ENCODE results near the gene CCDC186.

CCDC186 gene

GRCh38 chr10:114173921-114174694 lies at the start of gene CCDC186:
Gene CCDC186 (minus strand): TSS chr10:114174203. CDS start chr10:114163268, 10,935 bp downstream.
- DNase-seq, result peak; percentile 94

GRCh38 chr10:114223066-114223465 lies 49.1 kb upstream of the CCDC186 start:
- DNase-seq, result no peak

DNA sequence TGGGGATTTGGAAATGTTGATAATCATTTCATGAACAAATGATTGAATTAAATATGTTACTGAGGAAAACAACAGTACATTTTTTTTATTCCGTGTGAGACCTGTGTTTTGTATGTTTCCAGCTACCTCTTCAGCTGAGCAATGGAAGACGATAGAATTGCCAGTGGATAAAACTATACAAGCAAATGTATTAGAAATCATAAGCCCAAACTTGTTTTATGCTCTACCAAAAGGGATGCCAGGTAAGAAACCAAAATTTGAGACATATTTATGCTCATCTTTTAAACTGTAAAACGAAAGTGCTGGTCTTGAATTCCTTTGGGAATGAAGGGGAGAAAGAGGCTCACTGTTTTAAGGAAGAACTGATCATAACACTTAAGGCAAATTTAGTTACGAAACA lies 47.2 kb upstream of the CCDC186 start:
- no peak for DNase-seq

DNA sequence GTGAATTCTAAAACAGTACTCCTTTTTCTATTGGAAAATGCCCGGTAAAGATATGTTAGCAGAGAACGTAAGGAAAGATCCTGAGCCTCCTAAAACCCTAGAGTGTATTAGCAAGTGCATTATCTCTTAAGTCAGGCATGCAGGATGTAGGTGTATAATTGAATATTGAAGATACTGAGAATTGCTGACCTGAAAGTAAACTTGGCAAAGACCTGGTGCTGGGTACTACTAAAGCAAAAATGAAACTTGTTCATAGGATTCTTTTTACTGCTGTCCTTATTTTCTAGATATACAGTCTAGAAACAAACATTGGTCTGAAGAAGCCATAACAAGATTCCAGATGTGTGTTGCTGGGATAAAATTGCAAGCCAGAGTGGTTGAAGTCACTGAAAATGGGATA lies 46.3 kb upstream of the CCDC186 start:
- no peak for DNase-seq

- DNase-seq, result no peak
Observed at GRCh38 chr10:114215033-114215432, 41.0 kb upstream of the CCDC186 start.

DNA sequence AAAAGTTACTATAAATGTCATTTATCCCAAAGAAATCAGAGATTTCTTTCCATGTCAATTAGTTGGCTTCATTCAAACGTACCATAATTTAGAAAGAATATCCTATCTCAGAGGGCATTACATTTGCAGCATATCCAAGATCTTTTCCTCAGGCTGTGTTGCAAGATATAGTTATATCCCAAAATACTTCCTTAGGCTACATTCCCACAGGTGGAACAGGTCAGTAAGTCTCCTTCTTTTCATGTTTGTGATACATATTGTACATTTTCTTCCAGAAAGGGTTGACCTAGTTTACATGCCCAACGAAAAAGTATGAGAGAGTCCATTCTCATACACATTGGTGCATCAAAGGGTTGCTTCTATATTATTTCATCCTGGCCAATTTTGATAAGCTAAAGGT lies 38.1 kb upstream of the CCDC186 start:
- DNase-seq, result no peak

- no peak for DNase-seq
Observed at GRCh38 chr10:114208351-114208750, 34.3 kb upstream of the CCDC186 start.

DNA sequence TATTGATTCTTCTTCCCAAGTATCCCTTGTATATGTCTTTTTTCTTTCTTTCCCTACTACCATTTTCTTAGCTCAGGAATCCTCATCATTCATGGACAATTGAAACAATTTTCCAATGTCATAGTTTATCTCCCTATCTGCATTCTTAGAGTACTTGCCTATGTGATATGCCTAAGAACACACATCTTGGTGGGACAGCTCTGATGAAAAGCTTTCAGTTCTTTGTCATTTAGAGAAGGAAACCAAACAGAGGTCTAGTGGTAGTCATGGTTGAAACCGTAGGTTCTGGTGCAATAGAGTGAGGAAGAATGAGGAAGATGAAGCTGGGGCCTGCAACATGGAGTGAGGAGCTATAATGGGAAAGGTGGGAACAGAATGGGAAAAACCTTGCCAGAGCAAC lies 33.3 kb upstream of the CCDC186 start:
- no peak for DNase-seq

GRCh38 chr10:114206902-114207301 lies 32.9 kb upstream of the CCDC186 start:
- no peak for DNase-seq

- DNase-seq, result no peak
Observed at GRCh38 chr10:114202812-114203211, 28.8 kb upstream of the CCDC186 start.

DNA sequence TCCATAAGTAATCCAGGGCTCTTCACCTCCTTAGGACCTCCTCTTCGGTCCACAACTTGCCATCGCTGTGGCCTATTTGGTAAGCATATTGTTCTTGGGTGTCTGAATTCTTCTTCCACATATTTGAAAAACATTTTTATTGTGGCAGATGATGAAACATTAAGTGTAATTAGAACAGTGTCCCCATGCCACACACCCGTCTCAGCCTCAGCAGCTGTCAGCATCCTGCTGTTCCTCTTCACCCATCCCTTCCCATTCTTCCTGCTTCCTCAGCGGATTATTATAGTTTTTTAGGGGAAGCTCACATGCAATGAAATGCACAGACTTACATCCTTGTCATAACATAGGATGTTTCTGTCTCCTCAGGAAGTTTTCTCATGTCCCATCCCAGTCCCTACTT lies 25.2 kb upstream of the CCDC186 start:
- DNase-seq, result no peak

- no peak for DNase-seq
Observed at GRCh38 chr10:114195079-114195478, 21.1 kb upstream of the CCDC186 start.

DNA sequence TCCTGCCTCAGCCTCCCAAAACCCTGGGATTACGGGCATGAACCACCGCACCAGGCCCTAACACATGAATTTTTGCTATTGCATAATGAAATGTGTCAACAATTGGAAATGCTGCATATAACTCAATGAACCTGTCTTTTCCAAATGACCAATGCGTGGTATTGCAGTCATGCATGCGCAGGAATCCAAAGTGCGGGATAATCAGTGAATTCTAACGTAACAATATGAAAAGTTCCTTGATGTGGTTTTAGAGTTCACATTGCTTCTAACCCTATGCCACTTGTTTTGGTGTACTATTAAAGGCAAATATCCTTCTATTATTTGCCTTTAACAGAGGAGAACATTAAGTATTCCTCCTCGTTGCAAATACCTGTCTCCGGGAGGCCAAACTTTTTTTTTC lies 15.7 kb upstream of the CCDC186 start:
- DNase-seq, result no peak

- no peak for DNase-seq
Observed at GRCh38 chr10:114188900-114189299, 14.9 kb upstream of the CCDC186 start.

- DNase-seq, result no peak
Observed at GRCh38 chr10:114188001-114188400, 14.0 kb upstream of the CCDC186 start.

- DNase-seq, result no peak
Observed at GRCh38 chr10:114184276-114184675, 10.3 kb upstream of the CCDC186 start.

DNA sequence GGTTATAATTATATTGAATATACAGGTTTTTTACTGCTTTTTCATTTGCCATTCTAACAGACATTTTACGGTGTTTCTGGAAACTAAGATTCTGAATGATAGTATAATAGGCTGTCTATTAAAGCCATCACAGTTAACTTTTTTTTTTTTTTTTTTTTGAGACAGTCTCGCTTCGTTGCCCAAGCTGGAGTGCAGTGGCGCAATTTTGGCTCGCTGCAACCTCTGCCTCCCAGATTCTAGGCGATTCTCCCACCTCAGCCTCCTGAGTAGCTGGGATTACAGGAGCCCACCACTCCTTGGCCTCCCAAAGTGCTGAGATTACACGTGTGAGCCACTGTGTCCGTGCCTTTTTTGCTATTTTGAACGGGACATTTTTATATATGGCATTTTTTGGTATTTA lies 9.6 kb upstream of the CCDC186 start:
- DNase-seq, result no peak

DNA sequence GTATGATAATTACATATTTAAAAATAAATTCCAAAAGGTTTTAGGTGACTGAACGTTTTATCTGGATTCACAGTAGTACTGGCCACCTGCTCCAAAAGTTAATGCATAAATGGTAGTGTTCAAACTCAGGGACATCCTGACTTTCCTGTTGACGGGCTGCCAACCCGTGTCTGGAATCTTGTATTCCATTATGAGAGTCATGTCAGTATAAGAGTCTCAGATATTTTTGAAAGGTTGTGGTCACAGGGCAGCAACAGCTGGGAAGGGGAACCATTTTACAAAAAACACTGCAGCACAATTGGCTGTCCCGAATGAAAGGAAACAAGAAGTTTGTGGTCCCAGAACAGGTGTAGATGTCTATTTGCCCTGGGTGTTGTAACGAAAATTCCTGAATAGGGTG lies 8.0 kb upstream of the CCDC186 start:
- peak; percentile 44 for DNase-seq

DNA sequence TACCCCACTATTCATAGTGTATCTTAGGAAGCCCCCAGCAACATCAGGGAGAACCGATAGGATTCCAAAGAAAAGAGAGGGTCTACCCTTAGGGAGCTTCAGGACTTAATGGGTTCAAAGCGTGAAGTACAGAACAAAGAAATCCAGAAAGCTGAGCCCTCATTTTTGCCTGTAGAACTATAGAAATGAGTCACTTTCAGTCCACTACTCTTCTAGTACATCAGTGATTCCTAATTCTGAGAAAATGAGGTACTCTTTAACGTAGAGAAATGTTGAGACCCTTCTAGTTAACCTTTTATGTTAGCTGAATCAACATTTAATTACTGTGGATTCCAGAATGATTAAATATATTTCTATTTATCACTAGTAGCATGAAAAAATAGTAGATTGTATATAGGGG lies 6.9 kb upstream of the CCDC186 start:
- DNase-seq, result no peak

- DNase-seq, result no peak
Observed at GRCh38 chr10:114179747-114180146, 5.7 kb upstream of the CCDC186 start.

DNA sequence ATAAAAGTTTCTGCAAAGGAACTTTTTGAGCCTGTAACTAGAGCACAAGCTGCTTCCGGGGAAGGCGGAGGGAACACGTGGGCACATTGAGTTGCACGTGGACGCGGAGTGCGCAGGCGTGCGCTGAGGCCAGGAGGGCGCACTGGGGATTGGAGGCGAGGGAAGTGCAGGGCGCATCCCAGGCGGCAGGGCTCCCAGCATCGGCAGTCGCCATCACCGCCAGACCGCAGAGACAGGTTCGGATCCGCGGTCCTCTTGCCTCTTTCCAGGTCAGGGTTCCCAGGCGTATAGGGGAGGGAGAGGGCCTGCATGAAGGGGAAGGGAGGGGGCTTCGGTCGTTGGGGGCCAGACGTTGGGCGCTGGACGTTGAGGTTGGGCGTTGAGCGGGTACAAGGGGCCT lies 5.1 kb upstream of the CCDC186 start, which contains the start of gene TDRD1:
TDRD1 (plus strand) TSS at position 206 of the 400 bp plus-strand sequence. CDS start 8,479 bp downstream, outside the sequence.
- DNase-seq, result no peak

DNA sequence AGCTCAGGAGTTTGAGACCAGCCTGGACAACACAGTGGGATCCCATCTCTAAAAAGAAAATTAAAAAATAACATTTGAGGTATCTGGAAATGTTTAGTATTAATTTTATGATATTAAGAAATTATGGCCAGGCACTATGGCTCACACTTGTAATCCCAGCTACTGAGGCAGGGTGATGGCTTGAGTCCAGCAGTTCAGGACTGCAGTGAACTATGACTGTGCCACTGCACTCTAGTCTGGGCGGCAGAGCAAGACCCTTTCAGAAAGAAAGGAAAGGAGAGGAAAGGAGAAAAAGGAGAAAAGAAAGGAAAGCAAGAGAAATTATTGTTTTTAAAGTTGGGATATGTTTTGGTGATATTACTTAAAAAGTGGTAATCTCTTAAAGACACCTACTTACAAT lies 2.5 kb upstream of the CCDC186 start:
- no peak for DNase-seq

- DNase-seq, result no peak
Observed at GRCh38 chr10:114175667-114176066, 1.7 kb upstream of the CCDC186 start.

- DNase-seq, result peak; percentile 47
Observed at GRCh38 chr10:114174695-114175188, 739 bp upstream of the CCDC186 start.

DNA sequence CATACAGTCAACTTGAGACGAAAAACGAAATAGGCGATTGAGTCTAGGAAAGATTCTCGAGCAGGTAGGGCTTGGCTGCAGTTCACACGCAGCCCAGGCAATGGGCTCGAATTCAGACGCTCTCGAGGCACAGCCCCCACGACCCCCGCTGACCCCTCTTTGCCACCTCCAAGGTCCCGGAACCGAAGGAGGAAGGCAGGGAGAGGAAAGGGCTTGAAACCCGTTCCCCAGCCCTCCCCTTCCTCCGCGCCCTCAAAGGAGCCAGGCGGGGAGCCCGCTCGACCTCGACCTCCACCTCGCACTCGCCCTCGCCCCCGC lies 441 bp downstream of the CCDC186 start:
- DNase-seq, result no peak

Data from femur (tissue), 1 donor.